Fibroblast of the conjunctiva (primary cell): ENCODE measurements around the gene SLC6A8.
"Not testable (repeated sequence)": the region's sequence is repeated elsewhere in the genome, so short reads cannot be mapped to it uniquely, and the experiment has no call there.

Source experiments
- DNase-seq: peaks from one replicate; pipeline ENCODE4 v3.0.0-alpha.2; 2010; ENCODE audit warnings: low read depth

Gene SLC6A8

DNA sequence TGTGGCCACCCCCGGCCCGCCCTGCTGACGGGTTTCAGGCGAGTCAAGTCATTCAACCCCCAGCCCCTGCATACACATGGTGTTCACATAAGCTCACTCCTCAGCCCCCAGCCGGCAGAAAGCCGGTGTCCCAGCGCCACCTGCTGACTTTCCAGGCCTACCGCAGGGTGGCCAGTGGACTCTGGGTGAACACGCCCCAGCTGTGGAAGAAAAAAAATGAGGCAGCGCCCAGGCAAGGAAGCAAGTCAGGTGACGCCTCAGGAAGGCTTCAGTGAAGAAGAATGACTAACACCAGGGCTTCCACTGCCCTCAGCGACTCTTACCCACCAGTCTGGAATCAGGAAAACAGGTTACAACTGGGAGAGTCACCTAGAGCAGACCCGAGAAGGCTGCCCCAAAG is 20.7 kb downstream of the SLC6A8 start:
- DNase-seq = peak; percentile 56

DNA sequence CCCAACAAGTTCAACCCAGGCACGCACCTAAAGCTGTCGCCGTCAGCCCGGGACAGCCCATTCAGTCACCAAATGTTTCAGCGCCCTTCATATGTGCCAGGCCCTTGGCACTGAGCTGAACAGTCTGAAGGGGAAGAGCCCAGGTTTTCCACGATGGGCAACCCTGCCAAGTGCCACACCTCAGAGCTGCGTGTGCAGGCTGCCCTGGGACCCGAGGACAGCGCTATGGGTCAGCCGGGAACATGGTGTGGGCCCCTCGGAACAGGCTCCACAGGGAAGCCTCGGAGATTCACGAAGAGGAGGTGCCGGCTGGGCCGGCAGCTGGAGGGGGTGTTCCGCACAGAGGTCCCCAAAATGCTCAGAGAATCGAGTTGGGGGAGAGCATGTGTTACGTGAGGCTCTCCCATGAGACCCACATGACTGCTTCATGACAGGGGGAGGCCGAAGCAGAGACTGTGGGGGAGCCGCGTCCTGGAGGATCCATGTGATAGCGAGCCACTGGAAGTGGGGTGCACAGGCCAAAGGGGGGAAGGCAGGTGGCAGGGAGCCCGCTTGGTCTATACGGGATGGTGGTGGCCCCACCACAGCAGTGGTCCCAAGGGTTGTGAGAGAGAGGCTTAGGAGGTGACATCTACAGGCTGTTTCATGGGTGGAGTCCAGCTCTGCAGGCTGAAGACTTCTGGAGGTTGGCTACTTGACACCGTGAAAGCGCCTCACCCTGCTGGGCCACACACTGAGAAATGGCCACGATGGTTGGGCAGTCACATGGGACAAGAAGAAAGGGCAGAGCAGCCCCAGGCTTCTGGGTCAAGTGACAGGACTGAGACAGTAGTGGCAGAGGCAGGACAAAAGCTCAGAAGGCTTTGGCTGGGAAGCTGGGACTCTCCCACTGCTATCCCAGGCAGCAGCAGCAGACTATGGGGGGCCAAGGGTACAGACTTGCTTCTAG is 22.3 kb downstream of the SLC6A8 start:
- DNase-seq = no peak

DNA sequence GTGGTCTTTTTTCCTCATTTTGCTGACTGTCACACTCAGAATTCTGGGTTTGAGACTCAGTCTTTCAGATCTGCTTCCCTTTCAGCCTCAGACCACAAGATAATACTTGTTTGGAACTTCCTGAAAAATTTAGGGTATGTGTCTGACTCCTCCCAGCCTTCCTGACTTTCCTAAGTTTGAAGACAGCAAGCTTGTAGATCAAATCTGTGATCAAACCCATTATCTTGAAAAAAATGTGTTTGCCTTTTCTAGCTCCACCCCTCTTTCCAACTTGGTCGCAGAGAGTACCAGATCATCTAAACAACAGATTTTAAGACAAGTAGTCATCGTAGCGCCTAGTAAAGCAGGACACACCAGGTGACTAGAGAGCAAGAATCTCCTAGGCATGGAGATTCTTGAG is 26.5 kb downstream of the SLC6A8 start:
- DNase-seq = no peak

DNA sequence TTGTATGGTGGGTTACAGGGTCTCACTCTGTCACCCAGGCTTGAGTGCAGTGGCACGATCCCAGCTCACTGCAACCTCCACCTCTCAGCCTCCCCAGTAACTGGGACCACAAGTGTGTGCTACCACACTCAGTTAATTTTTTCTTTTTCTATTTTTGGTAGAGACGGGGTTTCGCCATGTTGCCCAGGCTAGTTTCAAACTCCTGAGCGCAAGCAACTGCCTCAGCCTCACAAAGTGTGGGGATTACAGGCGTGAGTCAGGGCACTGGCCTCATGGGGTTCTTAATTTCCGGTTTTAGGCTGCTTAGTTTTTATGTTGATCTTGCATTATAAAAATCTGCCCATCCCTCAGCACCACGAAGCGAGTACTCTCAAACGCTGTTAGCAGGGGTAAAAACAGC is 29.7 kb downstream of the SLC6A8 start:
- no peak for DNase-seq

DNA sequence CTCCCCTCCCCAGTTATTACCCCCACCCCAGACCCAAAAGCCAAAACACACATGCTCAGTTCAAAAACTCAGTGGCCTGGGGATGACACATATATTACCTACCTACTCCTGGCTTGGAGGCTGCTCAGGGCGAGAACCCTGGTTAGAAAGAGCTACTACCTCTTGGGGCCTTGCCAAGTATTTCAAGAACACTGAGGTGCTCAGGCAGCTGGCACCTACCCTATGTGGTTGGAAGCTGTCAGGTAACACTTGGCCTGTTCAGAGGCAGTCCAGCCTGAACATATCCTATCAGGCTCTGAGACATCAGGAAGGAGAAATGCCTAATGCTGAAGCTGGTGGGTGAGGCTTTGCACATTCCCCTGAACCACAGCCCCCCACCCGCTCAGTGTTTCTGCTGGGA is 31.5 kb downstream of the SLC6A8 start:
- DNase-seq = no peak

DNA sequence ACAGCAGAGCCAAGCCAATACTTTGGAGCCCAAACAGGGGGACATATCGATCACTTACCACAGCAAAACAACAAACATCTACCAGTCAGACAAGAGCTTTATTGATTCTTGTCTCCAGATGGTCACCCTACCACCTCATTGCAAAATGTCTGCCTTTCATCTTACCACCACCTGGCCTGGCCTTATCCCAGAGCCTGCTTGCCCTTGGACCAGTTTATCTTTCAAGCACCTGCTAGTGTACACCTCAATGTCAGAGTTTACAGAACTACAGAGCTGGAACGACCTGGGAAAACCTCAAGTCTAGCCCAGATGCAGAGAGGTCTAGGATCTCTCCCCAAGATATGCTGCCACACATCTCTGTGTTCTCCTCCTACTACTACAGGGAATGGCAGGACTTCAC is 32.0 kb downstream of the SLC6A8 start:
- no peak for DNase-seq

DNA sequence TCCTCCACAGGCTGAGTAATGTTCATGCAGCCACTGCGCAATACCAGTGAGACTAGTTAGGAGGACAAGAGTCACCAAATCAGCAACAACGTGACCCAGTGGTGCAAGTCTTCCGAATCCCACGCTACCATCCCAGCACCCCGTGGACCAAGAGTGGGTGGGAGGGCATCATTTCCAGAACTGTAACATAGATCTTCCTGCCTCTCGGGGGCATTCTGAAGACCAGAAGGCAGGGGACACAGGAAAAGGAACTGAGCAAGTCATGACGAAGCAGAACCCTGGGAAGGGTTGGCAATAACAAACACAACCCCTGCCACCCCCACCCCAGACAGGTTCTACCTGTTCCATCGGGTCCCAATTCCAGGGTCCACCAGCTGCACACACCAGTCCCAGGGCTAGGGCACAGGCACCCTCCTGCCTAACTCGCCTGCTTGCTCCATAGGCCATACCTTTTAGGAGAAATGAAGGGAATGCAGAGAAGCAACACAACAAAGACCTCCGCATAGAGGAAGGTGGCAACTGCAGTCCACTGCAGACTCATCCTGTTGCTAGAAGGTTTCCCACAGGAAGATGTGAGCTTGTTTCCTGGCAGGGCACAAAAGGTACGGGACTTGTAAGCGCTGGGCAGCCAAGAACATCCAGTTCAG is 35.1 kb downstream of the SLC6A8 start:
- DNase-seq = no peak

DNA sequence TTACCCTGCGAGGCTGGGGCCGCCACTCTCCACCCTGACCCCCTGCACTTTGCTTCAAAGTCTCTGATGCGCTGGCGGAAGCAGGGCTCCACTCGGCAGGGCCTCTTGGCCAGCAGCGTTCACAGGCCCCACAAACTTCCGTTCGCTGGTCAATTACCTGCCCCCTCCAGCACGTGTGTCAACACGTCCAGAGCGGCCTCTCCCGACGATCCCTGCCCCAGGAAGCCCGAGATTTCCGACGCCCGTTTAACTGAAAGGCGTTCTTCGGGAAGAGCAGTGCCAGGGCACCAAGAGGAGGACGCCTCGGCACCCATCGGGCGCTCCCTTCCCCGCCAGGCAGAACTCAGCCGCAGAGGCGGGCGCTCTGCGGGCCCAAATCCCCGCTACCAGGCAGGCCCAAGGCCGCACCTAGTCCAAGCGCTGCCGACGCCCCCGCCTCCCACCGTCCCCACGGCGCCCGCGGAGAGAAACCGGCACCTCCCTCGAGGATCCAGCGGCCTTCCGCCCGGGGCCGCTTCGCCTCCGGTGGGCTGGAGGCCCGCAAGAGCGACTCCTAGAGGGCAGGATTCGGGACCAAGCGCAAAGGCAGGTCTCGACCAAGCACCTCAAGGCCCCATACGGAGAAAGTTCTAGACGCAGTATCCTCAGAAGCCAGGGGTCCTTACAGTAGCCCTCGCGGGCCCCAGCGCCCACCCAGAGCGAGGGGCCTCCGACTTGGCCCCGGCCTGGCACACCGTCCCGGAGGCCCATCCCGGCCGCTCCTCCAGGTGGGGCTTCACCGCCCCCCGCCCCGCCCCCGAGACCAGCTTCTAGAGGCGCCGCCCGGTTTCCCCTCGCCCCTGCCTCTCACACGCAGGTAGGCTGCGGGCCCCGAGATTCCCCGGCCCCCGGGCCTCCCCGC is 35.9 kb downstream of the SLC6A8 start:
- no peak for DNase-seq

DNA sequence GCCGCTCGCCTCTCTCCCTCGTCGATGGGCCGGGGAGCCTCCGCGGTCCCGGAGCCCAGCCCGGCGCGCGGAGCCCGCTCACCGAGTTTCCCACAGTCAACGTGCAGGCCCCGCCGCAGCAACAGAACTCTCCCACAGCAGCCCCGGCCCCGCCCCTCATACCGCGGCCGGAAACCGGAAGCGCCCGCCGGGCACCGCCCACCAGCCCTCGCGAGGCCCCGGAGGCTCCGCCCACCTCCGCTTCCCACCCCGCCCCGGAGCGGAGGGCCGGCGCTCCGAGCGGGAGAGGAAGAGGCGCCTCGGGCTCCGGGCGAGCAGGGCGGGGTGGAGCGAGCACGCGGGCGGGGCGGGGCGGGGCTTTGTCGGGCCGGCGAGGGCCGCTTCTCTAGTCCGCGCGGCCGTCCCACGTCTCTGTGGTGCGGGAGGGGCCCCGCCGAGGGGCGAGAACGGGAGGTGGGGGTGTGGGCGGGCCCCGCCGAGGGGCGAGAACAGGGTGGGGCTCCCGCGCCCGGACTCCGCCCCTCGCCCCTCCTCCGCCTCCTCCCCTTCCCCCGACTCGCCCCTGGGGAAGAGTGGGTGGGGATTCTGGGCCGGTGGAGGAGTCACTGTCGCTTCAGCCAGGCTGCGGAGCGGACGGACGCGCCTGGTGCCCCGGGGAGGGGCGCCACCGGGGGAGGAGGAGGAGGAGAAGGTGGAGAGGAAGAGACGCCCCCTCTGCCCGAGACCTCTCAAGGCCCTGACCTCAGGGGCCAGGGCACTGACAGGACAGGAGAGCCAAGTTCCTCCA is 36.7 kb downstream of the SLC6A8 start, which contains the start of the genes ABCD1 and BCAP31:
Gene ABCD1, plus strand, starts transcription at position 605 of the 787 bp plus-strand sequence. CDS start 411 bp downstream, outside the sequence.
Gene BCAP31, minus strand, starts transcription at position 136 of the 787 bp plus-strand sequence. CDS start 1,143 bp downstream, outside the sequence.
- peak; percentile 69 for DNase-seq

DNA sequence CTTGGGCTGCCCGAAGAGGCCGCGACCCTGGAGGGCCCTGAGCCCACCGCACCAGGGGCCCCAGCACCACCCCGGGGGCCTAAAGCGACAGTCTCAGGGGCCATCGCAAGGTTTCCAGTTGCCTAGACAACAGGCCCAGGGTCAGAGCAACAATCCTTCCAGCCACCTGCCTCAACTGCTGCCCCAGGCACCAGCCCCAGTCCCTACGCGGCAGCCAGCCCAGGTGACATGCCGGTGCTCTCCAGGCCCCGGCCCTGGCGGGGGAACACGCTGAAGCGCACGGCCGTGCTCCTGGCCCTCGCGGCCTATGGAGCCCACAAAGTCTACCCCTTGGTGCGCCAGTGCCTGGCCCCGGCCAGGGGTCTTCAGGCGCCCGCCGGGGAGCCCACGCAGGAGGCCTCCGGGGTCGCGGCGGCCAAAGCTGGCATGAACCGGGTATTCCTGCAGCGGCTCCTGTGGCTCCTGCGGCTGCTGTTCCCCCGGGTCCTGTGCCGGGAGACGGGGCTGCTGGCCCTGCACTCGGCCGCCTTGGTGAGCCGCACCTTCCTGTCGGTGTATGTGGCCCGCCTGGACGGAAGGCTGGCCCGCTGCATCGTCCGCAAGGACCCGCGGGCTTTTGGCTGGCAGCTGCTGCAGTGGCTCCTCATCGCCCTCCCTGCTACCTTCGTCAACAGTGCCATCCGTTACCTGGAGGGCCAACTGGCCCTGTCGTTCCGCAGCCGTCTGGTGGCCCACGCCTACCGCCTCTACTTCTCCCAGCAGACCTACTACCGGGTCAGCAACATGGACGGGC is 37.5 kb downstream of the SLC6A8 start:
- DNase-seq = no peak

DNA sequence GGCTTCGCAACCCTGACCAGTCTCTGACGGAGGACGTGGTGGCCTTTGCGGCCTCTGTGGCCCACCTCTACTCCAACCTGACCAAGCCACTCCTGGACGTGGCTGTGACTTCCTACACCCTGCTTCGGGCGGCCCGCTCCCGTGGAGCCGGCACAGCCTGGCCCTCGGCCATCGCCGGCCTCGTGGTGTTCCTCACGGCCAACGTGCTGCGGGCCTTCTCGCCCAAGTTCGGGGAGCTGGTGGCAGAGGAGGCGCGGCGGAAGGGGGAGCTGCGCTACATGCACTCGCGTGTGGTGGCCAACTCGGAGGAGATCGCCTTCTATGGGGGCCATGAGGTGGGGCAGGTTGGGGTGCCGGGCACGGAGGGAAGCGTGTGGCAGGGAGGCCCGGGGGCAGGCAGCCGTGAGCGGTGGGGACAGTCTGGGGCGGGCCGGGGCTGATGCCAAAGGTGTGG is 38.1 kb downstream of the SLC6A8 start:
- DNase-seq = no peak

DNA sequence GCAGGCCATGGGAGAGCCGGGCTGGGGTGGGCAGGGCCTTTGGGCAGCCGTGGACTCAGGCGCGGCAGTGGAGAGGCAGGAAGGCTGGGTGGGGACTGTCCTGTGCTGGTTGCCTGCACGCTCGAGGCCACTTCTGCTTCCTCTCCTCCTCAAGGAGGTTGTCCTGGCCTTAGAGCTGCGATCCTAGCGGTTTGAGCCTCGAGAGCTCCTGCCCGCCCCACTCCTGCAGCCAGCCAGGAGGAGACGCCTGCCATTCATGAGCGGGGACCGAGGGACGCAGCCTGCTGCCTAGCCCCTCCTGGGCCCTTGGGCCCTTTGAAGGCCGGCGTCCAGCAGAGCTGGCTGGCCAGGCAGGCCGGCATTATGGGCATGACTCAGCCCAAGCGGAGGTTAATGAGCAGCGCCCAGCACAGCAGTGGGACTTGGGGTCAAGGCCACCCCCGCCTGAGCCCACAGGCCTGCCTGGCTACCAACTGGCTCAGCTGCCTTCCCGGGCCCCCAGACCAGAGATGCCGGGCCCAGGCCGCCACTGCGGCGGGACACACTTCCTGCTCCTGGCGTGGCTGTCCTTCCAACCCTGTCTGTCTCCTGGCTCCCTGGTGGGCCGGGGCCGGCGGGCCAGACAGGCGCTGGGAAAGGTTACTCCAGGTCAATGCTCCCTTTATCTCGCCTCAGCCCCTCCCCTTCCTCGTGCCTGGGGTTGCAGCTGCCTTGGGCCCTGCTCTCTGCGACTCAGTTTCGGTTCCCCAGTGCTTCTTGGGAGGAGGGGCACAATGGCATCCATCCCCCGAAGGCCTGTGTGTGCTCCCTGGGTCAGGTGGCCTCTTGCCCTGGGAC is 38.8 kb downstream of the SLC6A8 start:
- DNase-seq = no peak

DNA sequence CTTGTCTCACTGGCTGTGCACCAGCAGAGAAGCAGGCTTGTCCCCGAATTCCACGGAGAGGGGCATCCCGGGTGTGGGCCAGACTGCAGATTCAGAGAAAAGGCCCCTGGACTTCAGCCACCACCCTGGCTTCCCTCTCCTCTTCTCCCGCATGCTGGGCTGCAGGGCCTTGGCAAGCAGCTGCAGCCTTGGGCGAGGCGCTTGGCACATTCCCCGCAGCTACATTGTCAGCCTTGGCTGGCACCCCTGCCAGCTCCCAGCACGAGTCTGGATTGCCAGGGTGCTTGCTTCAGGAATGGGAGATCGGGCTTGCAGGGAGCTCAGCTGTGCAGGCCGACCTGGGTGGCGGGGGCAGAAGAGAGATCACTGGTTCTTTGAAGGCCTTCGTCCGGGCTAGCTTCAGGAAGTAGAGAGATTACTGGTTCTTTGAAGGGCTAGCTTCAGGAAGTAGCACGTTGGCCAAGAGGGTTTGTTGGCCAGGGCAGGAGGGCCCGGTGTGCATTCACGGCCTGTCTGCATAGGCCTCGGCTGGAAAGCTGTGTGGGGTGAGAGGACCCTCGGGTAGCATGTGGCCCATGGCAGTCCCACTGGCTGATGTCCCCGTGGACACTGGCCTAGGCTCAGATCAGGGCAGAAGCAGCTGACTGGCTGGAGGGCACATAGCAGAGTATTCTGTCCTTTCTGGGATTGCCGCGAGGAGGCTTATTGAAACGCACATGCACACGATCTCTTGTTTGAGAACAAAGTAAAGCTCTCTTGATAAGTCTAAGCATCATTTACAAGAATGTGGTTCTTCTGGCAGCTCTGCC is 39.6 kb downstream of the SLC6A8 start:
- DNase-seq = no peak

DNA sequence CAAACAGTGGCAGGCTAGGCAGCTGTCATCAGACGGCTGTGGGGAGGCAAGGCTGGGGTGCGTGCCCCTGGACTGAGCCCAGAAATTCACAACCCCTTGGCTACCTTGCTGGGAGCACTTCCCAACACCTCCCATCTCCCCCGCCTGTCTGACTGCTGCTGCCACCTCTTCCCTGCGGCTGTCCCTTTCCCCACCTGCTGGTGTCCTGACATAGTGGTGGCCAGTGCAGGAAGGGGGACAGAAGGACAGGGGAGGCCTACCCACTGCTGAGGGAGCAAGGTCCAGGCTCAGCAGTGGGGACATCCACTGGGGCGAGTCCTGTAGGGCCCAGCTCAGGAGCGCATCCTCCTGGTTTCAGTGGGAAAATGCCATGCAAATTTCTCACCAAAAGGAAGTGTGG is 40.4 kb downstream of the SLC6A8 start:
- no peak for DNase-seq

DNA sequence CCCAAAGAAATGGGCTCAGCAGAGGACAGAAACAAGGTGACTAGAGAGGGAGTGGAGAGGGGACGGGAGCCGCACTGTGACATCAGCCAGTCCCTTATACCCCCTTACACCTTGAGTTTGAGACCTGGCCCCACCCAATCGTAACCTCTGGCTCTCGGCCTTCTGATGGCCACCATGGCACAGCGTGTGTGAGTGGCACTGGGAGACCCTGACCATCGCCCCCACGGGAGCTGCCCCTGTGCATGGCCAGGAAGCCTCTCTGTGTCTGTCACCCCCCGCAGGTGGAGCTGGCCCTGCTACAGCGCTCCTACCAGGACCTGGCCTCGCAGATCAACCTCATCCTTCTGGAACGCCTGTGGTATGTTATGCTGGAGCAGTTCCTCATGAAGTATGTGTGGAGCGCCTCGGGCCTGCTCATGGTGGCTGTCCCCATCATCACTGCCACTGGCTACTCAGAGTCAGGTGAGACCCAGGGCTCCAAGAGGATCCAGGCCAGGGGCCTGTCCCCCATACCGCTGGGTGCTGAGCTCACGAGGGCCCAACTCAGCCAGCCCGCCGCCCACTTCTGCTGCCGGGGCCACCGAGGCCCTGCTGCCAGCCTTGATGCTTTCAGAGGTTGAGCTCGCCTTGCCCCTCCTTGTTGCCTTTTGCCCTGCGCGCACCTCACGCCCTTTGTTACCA is 41.4 kb downstream of the SLC6A8 start:
- DNase-seq = no peak

DNA sequence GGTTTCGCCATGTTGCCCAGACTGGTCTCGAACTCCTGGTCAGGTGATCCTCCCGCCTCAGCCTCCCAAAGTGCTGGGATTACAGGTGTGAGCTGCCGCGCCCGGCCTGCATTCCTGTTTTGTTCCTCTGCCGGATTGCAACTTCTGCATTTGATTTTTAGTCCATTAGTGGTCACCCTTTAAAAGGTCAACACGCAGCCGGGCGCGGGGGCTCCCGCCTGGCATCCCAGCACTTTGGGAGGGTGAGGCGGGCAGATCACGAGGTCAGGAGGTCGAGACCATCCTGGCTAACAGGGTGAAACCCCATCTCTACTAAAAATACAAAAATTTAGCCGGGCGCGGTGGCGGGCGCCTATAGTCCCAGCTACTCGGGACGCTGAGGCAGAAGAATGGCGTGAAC is 42.4 kb downstream of the SLC6A8 start:
- DNase-seq = not testable (repeated sequence)

DNA sequence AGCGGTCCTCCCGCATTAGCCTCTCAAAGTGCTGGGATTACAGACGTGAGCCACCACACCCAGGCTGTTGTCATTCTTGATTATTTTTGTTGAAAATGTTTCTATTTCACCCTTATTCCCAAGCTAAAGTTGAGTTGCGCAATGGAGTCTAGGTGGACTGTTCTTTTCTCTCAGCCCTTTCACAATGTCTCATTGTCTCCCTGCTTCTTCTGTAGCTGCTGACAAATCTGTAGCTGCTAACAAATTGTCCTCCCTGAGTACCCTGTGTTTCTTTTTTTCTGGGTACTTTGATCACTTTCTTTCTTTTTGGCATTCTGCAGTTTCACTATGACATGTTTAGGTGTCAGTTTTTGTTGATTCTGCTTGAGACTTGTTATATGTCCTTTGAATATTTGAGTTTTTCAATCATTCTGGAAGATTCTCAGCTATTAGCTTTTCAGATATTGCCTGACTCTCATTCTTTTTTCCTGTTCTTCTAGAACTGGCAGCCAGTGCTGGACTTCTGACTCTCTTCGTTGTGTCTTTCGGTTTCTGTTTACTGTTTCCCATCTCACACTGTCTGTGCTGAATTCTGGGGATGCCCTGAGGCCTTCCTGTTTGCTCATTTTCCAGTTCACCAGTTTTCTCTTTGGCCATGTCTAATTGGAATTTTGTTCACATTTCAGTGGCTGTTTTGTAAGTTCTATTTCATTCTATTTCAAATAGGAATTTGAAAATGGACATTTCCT is 43.6 kb downstream of the SLC6A8 start:
- DNase-seq = no peak
